ENCODE measurements around the gene BATF.

The BATF gene

GRCh38 chr14:75501080-75501479 lies 21.2 kb upstream of the BATF start:
- no peak for DNase-seq

- no peak for DNase-seq
Observed at GRCh38 chr14:75504411-75504810, 17.9 kb upstream of the BATF start.

- DNase-seq, result no peak
Observed at GRCh38 chr14:75506930-75507329, 15.3 kb upstream of the BATF start.

- no peak for DNase-seq
Observed at GRCh38 chr14:75510547-75510946, 11.7 kb upstream of the BATF start.

- no peak for DNase-seq
Observed at GRCh38 chr14:75511201-75511600, 11.1 kb upstream of the BATF start.

GRCh38 chr14:75513911-75514672 lies 8.2 kb upstream of the BATF start:
- DNase-seq, result no peak

- peak; percentile 27 for DNase-seq
Observed at GRCh38 chr14:75514673-75515628, 7.3 kb upstream of the BATF start.

GRCh38 chr14:75515629-75515996 lies 6.7 kb upstream of the BATF start:
- no peak for DNase-seq

- DNase-seq, result no peak
Observed at GRCh38 chr14:75518625-75519024, 3.6 kb upstream of the BATF start.

GRCh38 chr14:75519394-75519793 lies 2.9 kb upstream of the BATF start:
- no peak for DNase-seq

GRCh38 chr14:75519826-75520728 lies 2.2 kb upstream of the BATF start:
- DNase-seq, result no peak

- no peak for DNase-seq
Observed at GRCh38 chr14:75520852-75521251, 1.4 kb upstream of the BATF start.

- no peak for DNase-seq
Observed at GRCh38 chr14:75521415-75522199, 662 bp upstream of the BATF start.

- DNase-seq, result no peak
Observed at GRCh38 chr14:75522983-75523318, 682 bp downstream of the BATF start.

- no peak for DNase-seq
Observed at GRCh38 chr14:75523771-75524171, 1.5 kb downstream of the BATF start.

GRCh38 chr14:75525969-75526368 lies 3.7 kb downstream of the BATF start:
- no peak for DNase-seq

GRCh38 chr14:75527449-75528163 lies 5.3 kb downstream of the BATF start:
- DNase-seq, result no peak

GRCh38 chr14:75531256-75531655 lies 9.0 kb downstream of the BATF start:
- DNase-seq, result no peak

- no peak for DNase-seq
Observed at GRCh38 chr14:75531660-75532317, 9.5 kb downstream of the BATF start.

GRCh38 chr14:75533791-75534555 lies 11.7 kb downstream of the BATF start:
- DNase-seq, result no peak
